ENCODE data around the gene OPCML. TPM values are rescaled to one million over a fixed set of nuclear protein-coding genes. Genes with fewer than 3 reads are reported as not detected.

Gene OPCML
- total RNA-seq, 1 donor from 2014 or later: not detected

DNA sequence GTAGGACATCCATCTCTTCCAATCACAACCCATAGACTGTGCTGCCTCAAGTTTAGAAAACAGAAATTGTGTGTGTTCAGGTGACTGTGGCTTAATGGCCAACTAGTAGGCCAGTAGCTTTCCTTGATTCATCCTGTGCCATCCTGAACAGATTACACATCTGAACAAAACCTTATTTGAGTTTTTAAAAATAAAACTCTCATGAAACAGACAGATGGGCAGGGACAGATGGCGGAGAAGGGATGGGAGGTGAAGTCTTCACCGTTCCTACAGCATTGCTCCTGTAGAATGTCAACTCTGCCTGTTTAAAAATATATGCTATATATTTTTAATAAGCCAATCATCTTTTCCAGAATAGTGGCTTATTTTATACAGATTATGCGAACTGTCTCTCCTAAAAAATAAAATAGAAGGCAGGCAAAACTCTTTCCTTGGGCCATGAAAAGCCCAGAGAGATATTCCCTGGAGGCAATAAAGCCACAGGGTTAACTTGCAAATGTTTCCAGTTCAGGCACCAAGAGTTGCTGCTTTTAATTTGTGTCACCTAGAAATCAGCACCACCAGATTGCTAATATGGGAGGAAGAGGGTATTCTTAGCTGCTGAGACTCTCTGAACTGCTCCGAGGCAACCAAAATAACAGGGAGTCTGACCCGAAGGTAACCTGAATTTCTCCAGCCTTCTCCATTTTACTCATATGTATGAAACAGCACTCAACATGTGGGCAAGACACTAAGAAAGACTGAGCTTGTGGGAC is 861.2 kb downstream of the OPCML start:
- Histone ChIP-seq H3K27ac (no peak overlapping the region), H3K27me3 (no peaks in the 10 kb centered on the region), H3K36me3 (no peaks in the 10 kb centered on the region), H3K4me1 (no peaks in the 10 kb centered on the region), H3K9me3 (no peaks in the 10 kb centered on the region), H3K4me3 (no peak overlapping the region)
- no peak for DNase-seq (ENCODE audit: extremely low spot score in 2 of 2)
- intact Hi-C loops (cut with DNase I): no loop called here
- TF ChIP-seq, protein P1, sequence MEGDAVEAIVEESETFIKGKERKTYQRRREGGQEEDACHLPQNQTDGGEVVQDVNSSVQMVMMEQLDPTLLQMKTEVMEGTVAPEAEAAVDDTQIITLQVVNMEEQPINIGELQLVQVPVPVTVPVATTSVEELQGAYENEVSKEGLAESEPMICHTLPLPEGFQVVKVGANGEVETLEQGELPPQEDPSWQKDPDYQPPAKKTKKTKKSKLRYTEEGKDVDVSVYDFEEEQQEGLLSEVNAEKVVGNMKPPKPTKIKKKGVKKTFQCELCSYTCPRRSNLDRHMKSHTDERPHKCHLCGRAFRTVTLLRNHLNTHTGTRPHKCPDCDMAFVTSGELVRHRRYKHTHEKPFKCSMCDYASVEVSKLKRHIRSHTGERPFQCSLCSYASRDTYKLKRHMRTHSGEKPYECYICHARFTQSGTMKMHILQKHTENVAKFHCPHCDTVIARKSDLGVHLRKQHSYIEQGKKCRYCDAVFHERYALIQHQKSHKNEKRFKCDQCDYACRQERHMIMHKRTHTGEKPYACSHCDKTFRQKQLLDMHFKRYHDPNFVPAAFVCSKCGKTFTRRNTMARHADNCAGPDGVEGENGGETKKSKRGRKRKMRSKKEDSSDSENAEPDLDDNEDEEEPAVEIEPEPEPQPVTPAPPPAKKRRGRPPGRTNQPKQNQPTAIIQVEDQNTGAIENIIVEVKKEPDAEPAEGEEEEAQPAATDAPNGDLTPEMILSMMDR (IDR thresholded peaks at IDR 0.05): no peak
- TF ChIP-seq POLR2A (IDR thresholded peaks at IDR 0.05): no peak
- TF ChIP-seq POLR2AphosphoS5 (IDR thresholded peaks at IDR 0.05; ENCODE audit: insufficient read depth in 1 of 2, low read depth in 1 of 2): no peak

DNA sequence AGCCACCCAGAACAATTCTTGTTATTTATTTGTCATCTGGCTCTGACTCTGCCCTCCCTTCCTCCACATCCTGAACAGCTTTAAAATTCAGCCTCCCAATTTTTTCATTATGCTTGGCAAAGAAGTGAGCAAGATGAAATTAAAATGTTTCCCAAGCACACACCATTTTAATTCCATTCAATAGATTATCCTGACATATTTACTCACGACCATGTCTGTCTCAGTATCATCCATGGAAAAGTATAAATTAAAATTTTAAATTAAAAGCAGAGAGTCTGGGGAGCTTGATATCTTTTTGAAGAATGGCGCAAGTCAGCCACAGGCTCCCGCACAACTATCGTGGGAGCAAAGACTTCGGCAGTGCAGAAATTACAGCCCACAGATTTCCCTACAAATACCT is 862.4 kb downstream of the OPCML start:
- Histone ChIP-seq H3K36me3 (no peaks in the 10 kb centered on the region), H3K4me1 (no peaks in the 10 kb centered on the region), H3K27me3 (no peaks in the 10 kb centered on the region), H3K4me3 (no peak overlapping the region), H3K27ac (no peak overlapping the region), H3K9me3 (no peaks in the 10 kb centered on the region)
- DNase-seq (ENCODE audit: extremely low spot score in 2 of 2): no peak
- TF ChIP-seq, protein P1 (IDR thresholded peaks at IDR 0.05): no peak
- TF ChIP-seq POLR2AphosphoS5 (IDR thresholded peaks at IDR 0.05; ENCODE audit: insufficient read depth in 1 of 2, low read depth in 1 of 2) (no peak), POLR2A (IDR thresholded peaks at IDR 0.05) (no peak)
- intact Hi-C loops (cut with DNase I): no loop called here

DNA sequence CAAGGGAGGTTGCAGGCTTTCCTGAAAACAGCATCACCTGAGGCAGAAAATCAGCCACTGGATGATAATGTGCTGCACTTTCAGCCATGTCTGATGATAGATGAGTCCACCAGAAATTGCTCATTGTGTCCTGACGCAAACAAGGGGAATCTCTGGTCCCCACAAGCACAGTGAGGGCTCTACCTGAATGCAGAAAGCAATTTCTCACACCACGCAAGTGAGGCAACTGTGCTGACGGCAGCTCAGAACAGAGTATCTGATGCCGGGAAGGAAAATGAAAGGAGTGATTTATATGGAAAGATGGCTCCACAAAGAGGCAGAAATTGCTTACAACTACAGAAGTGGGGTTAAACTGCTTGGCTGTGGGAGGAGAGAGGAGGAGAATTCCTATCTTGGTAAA is 867.1 kb downstream of the OPCML start:
- H3K4me1 ChIP-seq: no peaks in the 10 kb centered on the region
- TF ChIP-seq POLR2A (IDR thresholded peaks at IDR 0.05): no peak
- TF ChIP-seq, protein P1 (IDR thresholded peaks at IDR 0.05): no peak
- no peak for TF ChIP-seq POLR2AphosphoS5 (IDR thresholded peaks at IDR 0.05; ENCODE audit: insufficient read depth in 1 of 2, low read depth in 1 of 2)
- intact Hi-C loops (cut with DNase I): no loop called here
- no peaks in the 10 kb centered on the region for H3K27me3 ChIP-seq
- no peak overlapping the region for H3K4me3 ChIP-seq
- no peaks in the 10 kb centered on the region for H3K36me3 ChIP-seq
- H3K9me3 ChIP-seq: no peaks in the 10 kb centered on the region
- no peak overlapping the region for H3K27ac ChIP-seq
- DNase-seq (ENCODE audit: extremely low spot score in 2 of 2): no peak

DNA sequence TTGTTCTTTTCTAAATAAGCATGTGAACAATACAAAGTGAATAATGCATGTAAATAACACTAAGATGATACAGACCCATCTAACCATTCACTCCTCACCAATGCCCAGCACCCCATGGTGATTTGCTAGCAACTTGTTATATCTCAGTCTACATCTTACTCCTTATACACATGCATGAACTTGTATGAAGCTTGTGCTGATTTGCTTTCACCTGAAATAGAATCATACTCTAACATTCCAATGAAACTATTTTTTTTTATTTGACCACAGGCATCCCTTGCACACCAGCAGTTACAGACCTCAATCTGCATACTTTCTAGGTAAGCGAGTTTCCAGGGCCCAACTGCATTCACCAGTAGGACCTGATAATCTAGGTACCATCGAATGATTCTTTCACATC is 873.6 kb downstream of the OPCML start:
- Histone ChIP-seq H3K27me3 (no peaks in the 10 kb centered on the region), H3K9me3 (no peaks in the 10 kb centered on the region), H3K4me3 (no peak overlapping the region), H3K36me3 (no peaks in the 10 kb centered on the region), H3K27ac (no peak overlapping the region), H3K4me1 (no peaks in the 10 kb centered on the region)
- intact Hi-C loops (cut with DNase I): no loop called here
- TF ChIP-seq, protein P1 (IDR thresholded peaks at IDR 0.05): no peak
- TF ChIP-seq POLR2A (IDR thresholded peaks at IDR 0.05) (no peak), POLR2AphosphoS5 (IDR thresholded peaks at IDR 0.05; ENCODE audit: insufficient read depth in 1 of 2, low read depth in 1 of 2) (no peak)
- DNase-seq (ENCODE audit: extremely low spot score in 2 of 2): no peak

DNA sequence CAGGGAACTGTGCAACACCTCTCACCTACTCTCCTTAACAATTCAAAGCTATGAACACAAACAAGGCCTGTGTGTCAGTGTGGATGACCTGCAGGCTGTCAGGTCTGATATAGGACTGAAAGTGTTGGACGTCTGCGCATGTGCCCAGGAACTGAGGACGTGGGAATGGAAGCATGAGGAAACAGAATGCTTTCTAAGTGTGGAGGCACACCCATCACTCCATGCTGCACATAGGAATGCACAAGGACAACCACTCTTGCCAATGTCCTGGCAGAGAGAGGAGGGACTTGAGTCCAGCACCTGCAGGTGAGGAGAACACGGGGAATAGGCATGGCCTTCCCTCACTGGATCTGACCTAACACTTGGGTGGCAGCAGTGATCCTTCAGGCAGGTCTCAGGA is 874.3 kb downstream of the OPCML start:
- no peak for TF ChIP-seq POLR2AphosphoS5 (IDR thresholded peaks at IDR 0.05; ENCODE audit: insufficient read depth in 1 of 2, low read depth in 1 of 2)
- TF ChIP-seq, protein P1 (IDR thresholded peaks at IDR 0.05): no peak
- TF ChIP-seq POLR2A (IDR thresholded peaks at IDR 0.05): no peak
- no peak for DNase-seq (ENCODE audit: extremely low spot score in 2 of 2)
- Histone ChIP-seq H3K4me3 (no peak overlapping the region), H3K27ac (no peak overlapping the region), H3K36me3 (no peaks in the 10 kb centered on the region), H3K27me3 (no peaks in the 10 kb centered on the region), H3K9me3 (no peaks in the 10 kb centered on the region), H3K4me1 (no peaks in the 10 kb centered on the region)
- intact Hi-C loops (cut with DNase I): no loop called here

All from vagina (tissue), 2 donors.